ENCODE results near the gene IDS. TPM values are rescaled to one million over a fixed set of nuclear protein-coding genes. Genes with fewer than 3 reads are reported as not detected.

IDS gene
- total RNA-seq, 1 donor from 2014 or later, result 86.4 TPM

- DNase-seq (ENCODE audit: low spot score in 2 of 2), result peak; percentile 34 to 62
Observed at GRCh38 chrX:149470955-149471354, 34.2 kb downstream of the IDS start.

GRCh38 chrX:149469406-149469805 is 35.7 kb downstream of the IDS start:
- DNase-seq (ENCODE audit: low spot score in 2 of 2) (no peak), FAIRE-seq (no peak)

More at GRCh38 chrX:149470955-149471354, 34.2 kb downstream of the IDS start:
- FAIRE-seq, result no peak

- DNase-seq (ENCODE audit: low spot score in 2 of 2) (no peak), FAIRE-seq (no peak)
Observed at GRCh38 chrX:149467920-149468319, 37.2 kb downstream of the IDS start.

GRCh38 chrX:149467461-149467860 is 37.6 kb downstream of the IDS start:
- FAIRE-seq (no peak), DNase-seq (ENCODE audit: low spot score in 2 of 2) (no peak)

GRCh38 chrX:149462849-149463248 is 42.3 kb downstream of the IDS start:
- DNase-seq (ENCODE audit: low spot score in 2 of 2) (no peak), FAIRE-seq (no peak)

- FAIRE-seq, result no peak
Observed at GRCh38 chrX:149461746-149462145, 43.4 kb downstream of the IDS start.

GRCh38 chrX:149458586-149458985 is 46.5 kb downstream of the IDS start:
- no peak for DNase-seq (ENCODE audit: low spot score in 2 of 2)
- no peak for FAIRE-seq

More at GRCh38 chrX:149461746-149462145, 43.4 kb downstream of the IDS start:
- no peak for DNase-seq (ENCODE audit: low spot score in 2 of 2)

GRCh38 chrX:149456476-149457245 is 48.4 kb downstream of the IDS start:
- FAIRE-seq, result no peak

GRCh38 chrX:149455934-149456333 is 49.2 kb downstream of the IDS start:
- FAIRE-seq (no peak), DNase-seq (ENCODE audit: low spot score in 2 of 2) (no peak)

More at GRCh38 chrX:149456476-149457245, 48.4 kb downstream of the IDS start:
- no peak for DNase-seq (ENCODE audit: low spot score in 2 of 2)

GRCh38 chrX:149453906-149454822 is 50.9 kb downstream of the IDS start:
- FAIRE-seq (no peak), DNase-seq (ENCODE audit: low spot score in 2 of 2) (no peak)

- DNase-seq (ENCODE audit: low spot score in 2 of 2) (no peak), FAIRE-seq (no peak)
Observed at GRCh38 chrX:149453030-149453429, 52.1 kb downstream of the IDS start.

- FAIRE-seq, result no peak
- no peak for DNase-seq (ENCODE audit: low spot score in 2 of 2)
Observed at GRCh38 chrX:149433451-149433850, 71.7 kb downstream of the IDS start.

GRCh38 chrX:149433051-149433450 is 72.1 kb downstream of the IDS start:
- FAIRE-seq (no peak), DNase-seq (ENCODE audit: low spot score in 2 of 2) (no peak)

Other genes starting within 250 kb of the IDS start
- gene EOLA1, start 35.7 kb upstream of the IDS start, total RNA-seq, result 15.1 TPM
- gene HSFX3, start 44.6 kb upstream of the IDS start, total RNA-seq, result not detected
- not detected for gene MAGEA9B, start 82.2 kb upstream of the IDS start, total RNA-seq
- gene HSFX2, start 90.0 kb upstream of the IDS start, total RNA-seq, result 1.2 TPM
- gene TMEM185A, start 126.5 kb upstream of the IDS start, total RNA-seq, result 42.4 TPM
- gene MAGEA11, start 206.8 kb upstream of the IDS start, total RNA-seq, result not detected